Fibroblast of skin of left quadriceps (primary cell): Measurements from ENCODE around the gene INPP5D.

Source experiments
- DNase-seq, 2 experiments: peaks; one replicate each; pipeline ENCODE4 v3.0.0-alpha.2; 2013; ENCODE audit warnings: low read depth in 2 of 2

Gene INPP5D

GRCh38 chr2:233075141-233075965, 15.2 kb downstream of the INPP5D start:
- no peak for DNase-seq

- no peak for DNase-seq
Observed at GRCh38 chr2:233075966-233076339, 15.8 kb downstream of the INPP5D start.

DNA sequence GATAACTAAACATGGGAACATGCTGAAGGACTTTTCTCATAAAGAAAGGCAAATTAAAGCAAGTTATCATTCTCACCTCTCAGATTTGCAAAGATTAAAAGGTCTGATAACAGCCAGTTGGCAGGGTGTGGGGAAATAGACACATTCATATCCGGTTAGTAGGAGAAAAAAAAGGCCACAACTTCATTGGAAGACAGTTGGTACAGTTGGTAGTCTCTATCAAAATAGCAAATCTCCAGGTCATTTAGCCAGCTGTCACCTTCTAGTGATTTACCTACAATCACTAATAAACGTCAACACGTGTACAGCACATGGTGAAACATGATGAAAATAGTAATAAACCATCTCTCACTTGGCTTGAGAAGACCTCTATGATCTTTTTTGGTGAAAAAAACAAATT, 16.6 kb downstream of the INPP5D start:
- no peak for DNase-seq

GRCh38 chr2:233079473-233079877, 19.3 kb downstream of the INPP5D start:
- DNase-seq: no peak

DNA sequence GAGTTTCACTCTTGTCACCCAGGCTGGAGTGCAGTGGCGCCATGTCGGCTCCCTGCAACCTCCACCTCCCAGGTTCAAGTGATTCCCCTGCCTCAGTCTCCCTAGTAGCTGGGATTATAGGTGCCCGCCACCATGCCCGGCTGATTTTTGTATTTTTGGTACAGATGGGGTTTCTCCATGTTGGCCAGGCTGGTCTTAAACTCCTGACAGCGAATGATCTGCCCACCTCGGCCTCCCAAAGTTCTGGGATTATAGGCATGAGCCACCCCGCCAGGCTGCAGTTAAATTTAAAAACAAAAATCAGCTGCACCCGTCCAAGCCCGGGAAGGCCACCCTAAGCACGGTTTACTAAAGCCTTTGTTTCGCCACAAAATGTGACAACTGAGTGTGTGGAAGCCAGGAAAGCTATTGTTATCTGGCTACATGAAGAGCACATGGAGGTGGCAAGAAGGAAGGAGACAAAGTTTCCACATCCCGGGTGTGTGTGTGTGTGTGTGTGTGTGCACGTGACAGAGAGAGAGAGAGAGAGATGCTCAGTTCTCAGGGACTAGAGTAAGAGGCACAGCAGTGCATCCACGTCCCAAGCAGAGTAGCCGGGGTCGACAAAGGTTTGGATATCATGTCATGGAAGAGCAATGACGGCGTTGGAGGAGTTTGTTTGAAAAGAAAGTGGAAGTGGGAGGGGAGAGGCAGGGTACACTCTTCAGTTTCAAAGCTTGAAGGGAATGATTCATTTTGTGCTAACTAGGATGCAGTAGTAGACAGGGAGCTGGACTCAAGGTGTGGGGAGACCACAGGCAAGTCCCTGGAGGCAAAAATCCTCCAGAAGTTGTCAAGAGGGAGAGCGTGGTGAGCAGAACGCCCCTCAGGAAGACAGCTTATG, 20.1 kb downstream of the INPP5D start:
- DNase-seq: no peak

- no peak for DNase-seq
Observed at GRCh38 chr2:233080836-233081229, 20.7 kb downstream of the INPP5D start.

DNA sequence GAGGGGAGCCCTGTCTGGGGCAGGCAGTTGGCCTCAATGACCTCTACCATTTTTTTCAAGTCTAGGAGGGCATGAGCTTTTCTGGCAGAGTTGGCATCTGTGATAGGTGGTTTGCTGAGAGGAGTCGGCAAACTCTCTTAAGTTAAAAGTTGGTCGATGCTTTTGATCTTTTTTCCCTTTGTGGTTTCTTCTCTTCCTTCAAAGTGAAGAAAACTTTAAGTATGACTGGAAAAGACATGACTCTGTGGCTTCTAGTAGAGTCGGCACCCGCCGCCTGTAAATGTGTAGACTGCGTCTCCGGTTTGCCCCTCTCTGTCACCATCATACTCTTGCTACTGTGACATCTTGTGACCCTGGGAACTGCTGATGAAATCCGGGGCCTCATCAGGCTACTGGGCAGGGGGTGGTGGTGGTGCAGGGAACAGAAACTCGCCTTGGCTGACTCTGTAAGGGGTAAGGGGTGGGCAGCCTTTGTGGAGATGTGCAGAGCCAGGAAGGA, 21.1 kb downstream of the INPP5D start:
- DNase-seq: no peak

DNA sequence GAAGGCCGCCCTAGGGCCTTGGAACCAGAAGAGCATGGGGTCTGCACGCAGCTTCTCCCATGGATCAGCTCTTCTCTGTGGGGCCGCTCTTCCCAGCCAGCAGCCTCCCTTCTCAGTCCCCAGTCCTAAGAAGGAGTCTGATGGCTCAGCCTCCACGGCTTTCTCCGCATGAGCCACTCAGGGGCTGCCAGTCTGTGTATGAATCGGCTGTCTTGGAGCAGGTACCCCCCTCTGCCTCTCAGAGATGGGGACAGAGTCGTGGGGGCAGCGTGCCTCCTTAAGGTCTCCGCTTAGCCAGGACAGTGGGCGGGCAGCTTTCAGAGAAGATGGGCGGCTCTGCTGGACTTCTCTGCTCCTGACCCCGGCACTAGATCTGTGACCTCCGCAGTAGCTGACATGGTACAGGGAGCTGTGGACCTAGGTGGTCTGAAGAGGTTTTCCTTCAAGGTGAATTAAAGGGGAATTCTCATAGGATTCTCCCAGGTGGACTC, 21.6 kb downstream of the INPP5D start:
- no peak for DNase-seq

- no peak for DNase-seq
Observed at GRCh38 chr2:233082222-233082930, 22.2 kb downstream of the INPP5D start.

GRCh38 chr2:233082931-233083755, 23.0 kb downstream of the INPP5D start:
- no peak for DNase-seq

- no peak for DNase-seq
Observed at GRCh38 chr2:233083782-233084181, 23.6 kb downstream of the INPP5D start.

- DNase-seq: no peak
Observed at GRCh38 chr2:233084488-233084887, 24.3 kb downstream of the INPP5D start.

DNA sequence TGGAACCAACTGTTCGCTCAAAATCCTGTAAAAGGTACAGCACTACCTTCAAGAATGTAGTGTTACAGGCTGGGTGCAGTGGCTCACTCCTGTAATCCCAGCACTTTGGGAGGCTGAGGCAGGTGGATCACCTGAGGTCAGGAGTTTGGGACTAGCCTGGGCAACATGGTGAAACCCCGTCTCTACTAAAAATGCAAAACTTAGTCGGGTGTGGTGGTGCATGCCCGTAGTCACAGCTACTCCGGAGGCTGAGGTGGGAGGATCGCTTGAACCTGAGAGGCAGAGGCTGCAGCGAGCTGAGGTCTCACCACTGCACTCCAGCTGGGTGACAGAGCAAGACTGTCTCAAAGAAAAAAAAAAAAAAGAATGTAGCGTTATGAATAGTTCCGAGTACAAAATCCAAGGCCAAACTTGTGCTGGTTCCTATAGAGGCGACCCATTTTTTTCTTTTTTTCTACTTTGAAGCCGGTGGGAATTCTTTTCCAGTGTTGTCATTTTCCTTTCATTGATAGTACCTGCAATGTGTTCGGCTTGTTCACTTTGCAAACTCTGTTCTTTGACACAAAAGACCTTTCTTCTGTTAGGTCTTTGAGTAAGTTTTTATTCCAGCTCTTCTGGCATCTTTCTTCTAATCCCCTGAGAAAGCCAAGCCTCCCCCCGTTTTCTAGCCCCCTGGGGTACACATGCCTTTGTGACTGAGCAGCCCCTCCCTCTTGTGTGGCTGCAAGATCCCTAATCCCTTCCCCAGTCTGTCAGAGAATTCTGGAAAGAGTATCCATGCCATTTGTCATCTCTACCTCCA, 25.1 kb downstream of the INPP5D start:
- no peak for DNase-seq

DNA sequence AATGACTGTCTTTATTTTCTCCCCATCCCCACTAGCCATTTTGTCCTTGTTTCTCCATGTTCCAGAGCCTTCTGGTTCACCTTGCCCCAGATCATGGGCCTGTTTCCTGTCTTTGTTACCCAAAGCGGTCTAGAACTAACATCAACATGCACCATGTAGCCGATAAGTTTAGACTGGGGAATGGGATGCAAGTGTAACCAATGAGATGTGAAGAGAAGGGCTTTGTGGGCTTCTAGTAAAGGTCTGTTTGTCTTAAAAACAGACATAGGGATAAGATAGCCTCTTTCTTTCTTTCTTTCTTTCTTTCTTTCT, 25.7 kb downstream of the INPP5D start:
- no peak for DNase-seq

GRCh38 chr2:233087713-233088112, 27.6 kb downstream of the INPP5D start:
- no peak for DNase-seq

DNA sequence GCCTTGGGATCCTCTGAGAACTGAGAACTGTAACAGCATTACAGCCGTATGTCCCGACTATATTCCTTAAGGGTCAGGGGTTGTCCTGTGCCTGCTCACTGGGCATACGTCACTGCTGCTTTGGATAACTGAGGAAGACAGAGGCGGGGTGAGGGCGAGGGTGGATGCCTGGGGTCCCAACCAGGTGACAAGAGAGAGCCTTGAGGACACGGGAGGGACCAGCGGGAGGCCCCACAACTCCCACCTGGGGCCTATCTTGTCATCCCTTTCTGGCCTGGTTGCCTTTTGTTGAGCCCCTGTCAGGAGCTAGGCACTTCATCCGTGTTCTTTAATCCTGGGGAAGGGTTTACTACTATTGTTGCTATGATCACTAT, 28.8 kb downstream of the INPP5D start:
- no peak for DNase-seq

DNA sequence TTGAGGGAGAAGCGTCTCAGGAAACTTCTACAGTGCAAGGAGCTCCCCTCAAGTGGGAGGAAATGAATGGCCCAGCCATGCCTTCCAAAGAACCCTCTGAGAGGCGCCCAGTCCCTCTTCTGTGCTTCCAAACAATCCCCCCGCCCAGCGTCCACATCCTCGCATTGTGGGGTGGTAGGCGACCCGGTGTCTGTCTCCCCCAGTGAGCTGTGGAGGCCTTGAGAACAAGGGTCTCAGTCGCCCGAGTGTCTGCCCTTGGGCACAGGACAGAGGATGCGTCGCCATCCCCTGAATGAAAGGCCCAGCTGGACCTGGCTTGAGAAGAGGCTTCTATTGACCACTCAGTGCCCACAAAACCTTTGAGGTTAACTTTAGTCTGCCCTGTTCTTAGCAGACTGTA, 29.7 kb downstream of the INPP5D start:
- no peak for DNase-seq

GRCh38 chr2:233090879-233091278, 30.7 kb downstream of the INPP5D start:
- DNase-seq: no peak

- DNase-seq: no peak
Observed at GRCh38 chr2:233091595-233092375, 31.6 kb downstream of the INPP5D start.
